Mesangial cell (primary cell): ENCODE data around the gene LLCFC1. TPM values are rescaled to one million over a fixed set of nuclear protein-coding genes. Genes with fewer than 3 reads are reported as not detected.

Experiments used
- total RNA-seq: library from RNA; depleted of rRNA; stranded (reverse); fragments of >200 nt; gene quantifications from 2 replicates; pipeline ENCODE4 v1.2.3, GENCODE V29; 2015

The LLCFC1 gene
- total RNA-seq = not detected in 2 replicates

DNA sequence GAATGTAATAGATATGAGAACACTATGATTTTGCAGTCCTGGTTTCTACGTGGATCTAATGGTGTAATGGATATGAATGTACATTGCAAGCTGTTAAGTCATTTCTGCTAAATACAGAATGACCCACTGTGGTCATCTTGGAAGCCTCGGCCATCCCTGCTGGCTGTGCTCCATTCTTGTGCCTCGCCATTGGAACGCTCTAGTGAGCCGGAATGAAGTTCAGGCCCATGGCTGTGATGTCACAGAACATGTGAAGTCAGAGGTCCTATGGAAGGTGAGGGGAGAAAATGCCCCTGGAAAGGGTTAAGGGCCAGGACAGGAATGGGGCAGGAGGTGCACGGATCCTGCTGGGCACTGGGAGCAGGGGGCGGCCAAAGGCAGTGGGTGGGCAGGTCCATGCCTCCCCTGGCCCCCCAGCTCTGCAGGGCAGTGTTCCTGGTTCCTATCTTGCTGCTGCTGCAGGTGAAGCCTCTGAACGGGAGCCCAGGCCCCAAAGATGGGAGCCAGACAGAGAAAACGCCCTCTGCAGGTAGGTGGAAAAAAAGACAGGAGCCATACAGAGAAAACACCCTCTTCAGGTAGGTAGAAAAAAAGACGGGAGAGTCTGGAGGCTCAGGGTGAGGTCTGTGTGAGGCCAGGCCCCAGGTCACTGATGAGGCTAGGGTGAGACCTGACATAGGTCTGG lies at the start of gene LLCFC1:
LLCFC1 (plus strand) TSS at position 259 of the 685 bp plus-strand sequence; CDS start at position 397, 138 bp downstream.

DNA sequence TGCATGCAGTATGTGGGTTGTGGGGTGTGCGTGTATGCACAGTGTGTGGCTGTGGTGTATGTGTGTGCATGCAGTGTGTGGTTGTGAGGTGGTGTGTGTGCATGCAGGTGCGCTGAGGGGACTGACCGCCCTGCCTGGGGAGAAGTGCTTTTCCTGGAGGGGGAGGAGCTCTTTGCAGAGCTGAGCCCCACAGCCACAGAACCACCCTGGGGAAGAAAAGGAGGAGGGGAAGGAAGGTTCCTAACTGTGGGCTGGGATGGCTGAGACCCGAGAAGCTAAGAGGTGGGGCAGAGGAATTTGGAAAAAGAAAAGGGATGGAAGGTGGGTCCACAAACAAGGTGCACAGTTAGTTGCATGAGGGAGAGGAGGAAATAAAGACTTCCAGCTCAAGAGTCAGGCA lies 5.7 kb upstream of the LLCFC1 start, which contains the start of gene TRPV5:
TRPV5 (minus strand) TSS at position 123 of the 400 bp plus-strand sequence. CDS start 287 bp downstream, outside the sequence.

DNA sequence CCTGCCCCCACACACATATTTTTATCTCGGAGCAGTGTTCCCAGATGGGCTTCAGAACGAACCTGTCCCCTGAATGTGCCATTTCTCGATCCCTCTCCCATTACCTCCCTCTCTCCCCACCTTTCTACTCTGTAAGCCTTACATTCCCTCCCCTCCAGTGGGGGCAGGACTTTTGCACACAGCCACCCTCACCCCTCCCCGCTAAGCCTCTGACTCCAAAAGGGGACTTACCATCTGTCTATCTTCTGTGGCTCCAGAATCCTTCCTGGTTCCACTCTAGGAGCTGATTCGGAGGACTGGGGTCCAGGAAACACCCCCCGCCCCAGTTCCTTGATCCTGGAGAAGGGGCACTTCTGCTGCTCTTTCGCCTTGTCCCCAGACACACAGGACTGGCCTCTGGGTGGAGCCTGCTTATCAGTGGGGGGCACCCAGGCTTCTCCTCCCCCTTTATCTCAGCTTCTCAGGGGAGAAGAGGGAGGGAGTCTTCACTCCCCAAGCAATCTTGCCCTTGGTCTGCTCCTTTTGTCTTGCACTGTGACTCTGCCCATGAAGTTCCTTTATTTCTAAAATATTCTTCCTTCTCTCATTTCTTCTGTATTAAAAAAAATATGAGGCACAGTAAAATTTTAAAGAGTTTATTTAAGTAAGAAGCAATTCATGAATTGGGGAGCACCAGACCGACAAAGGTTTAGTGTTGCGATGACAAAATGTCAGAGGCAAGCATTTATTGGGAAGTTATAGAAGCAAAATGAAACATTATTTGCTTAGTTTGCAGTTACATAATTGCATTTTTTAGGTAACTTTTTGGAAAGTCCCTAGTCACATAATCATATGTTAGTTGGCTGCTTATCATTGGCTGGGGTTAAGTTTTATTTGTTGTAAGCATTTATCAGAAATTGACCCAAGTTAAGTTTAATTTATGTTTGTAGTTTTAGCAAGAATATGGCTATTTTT lies 23.0 kb downstream of the LLCFC1 start, which contains the start of gene KEL:
KEL (minus strand) TSS at position 391 of the 954 bp plus-strand sequence; CDS start at position 234, 157 bp downstream.

Other genes starting within 250 kb of the LLCFC1 start
- not detected in 2 replicates for gene PRSS1, start 190.0 kb upstream of the LLCFC1 start, total RNA-seq
- not detected in 2 replicates for gene PRSS2, start 168.5 kb upstream of the LLCFC1 start, total RNA-seq
- 4.2 and 5.5 TPM in 2 replicates for gene EPHB6, start 84.4 kb upstream of the LLCFC1 start, total RNA-seq
- gene TRPV6, start 53.7 kb upstream of the LLCFC1 start, total RNA-seq = not detected in 2 replicates
- not detected in 2 replicates for gene TRPV5, start 5.7 kb upstream of the LLCFC1 start, total RNA-seq
- gene KEL, start 22.9 kb downstream of the LLCFC1 start, total RNA-seq = 0.13 TPM in 1 of 2 replicates, not detected in the other
- gene OR9A2, start 87.6 kb downstream of the LLCFC1 start, total RNA-seq = not detected in 2 replicates
- not detected in 2 replicates for gene OR6V1, start 112.9 kb downstream of the LLCFC1 start, total RNA-seq
- not detected in 2 replicates for gene PIP, start 192.6 kb downstream of the LLCFC1 start, total RNA-seq
- not detected in 2 replicates for gene TAS2R39, start 243.9 kb downstream of the LLCFC1 start, total RNA-seq